BE2C (cell line): ENCODE measurements around the gene DENND6B.
"Not testable (repeated sequence)": the region's sequence is repeated elsewhere in the genome, so short reads cannot be mapped to it uniquely, and the experiment has no call there.

Experiments used
- DNase-seq: peaks from one replicate; pipeline ENCODE4 v3.0.0-alpha.2; 2020
- H3K27me3 ChIP-seq: fragments of 250-450 bp; sonication (Bioruptor Pico); 2 replicates; pipeline ENCODE4 v1.5.1; 2020; ENCODE audit warnings: mild to moderate bottlenecking
- H3K36me3 ChIP-seq: fragments of 250-450 bp; sonication (Bioruptor Pico); 2 replicates; pipeline ENCODE4 v1.5.1; 2020; ENCODE audit warnings: mild to moderate bottlenecking
- H3K4me1 ChIP-seq: fragments of 250-450 bp; sonication (Bioruptor Pico); 2 replicates; pipeline ENCODE4 v1.5.1; 2020
- H3K4me3 ChIP-seq: 2 replicates; pipeline ENCODE4 v1.5.1; 2011; ENCODE audit warnings: low read depth, low read length
- H3K9me3 ChIP-seq: fragments of 250-450 bp; sonication (Bioruptor Pico); 2 replicates; pipeline ENCODE4 v1.5.1; 2020
- CTCF ChIP-seq: IDR thresholded peaks from 2 replicates; pipeline ENCODE4 v1.5.1; 2012; ENCODE audit warnings: mild to moderate bottlenecking, low read depth, low read length

DENND6B gene

GRCh38 chr22:50274311-50274710, 52.5 kb downstream of the DENND6B start:
- DNase-seq = peak; percentile 75
- H3K4me1 ChIP-seq = peaks cover 17% of the 10 kb centered on the region
- H3K27me3 ChIP-seq = peaks cover 5% of the 10 kb centered on the region
- TF ChIP-seq CTCF = peak; percentile 50
- H3K4me3 ChIP-seq = no peak overlapping the region
- H3K9me3 ChIP-seq = no peaks in the 10 kb centered on the region
- peaks cover 39% of the 10 kb centered on the region for H3K36me3 ChIP-seq

- H3K27me3 ChIP-seq, H3K9me3 ChIP-seq, H3K4me3 ChIP-seq, DNase-seq: not testable (repeated sequence)
- H3K4me1 ChIP-seq = peaks cover 17% of the 10 kb centered on the region
- peaks cover 34% of the 10 kb centered on the region for H3K36me3 ChIP-seq
These were observed 53.0 kb downstream of the DENND6B start for GRCh38 chr22:50273781-50274180.

- H3K36me3 ChIP-seq = peaks cover 30% of the 10 kb centered on the region
- peak; percentile 26; the same call in 1 of the 2 replicates for TF ChIP-seq CTCF
- H3K4me3 ChIP-seq, H3K9me3 ChIP-seq, H3K27me3 ChIP-seq: not testable (repeated sequence)
- H3K4me1 ChIP-seq = peaks cover 17% of the 10 kb centered on the region
- DNase-seq = peak; percentile 38
These were observed 53.5 kb downstream of the DENND6B start for GRCh38 chr22:50273352-50273751.

- H3K4me3 ChIP-seq = no peak overlapping the region
- peak; percentile 57 for DNase-seq
- no peaks in the 10 kb centered on the region for H3K9me3 ChIP-seq
- H3K4me1 ChIP-seq = peaks cover 17% of the 10 kb centered on the region
- H3K36me3 ChIP-seq = peaks cover 18% of the 10 kb centered on the region
- TF ChIP-seq CTCF = no peak
- peaks cover 5% of the 10 kb centered on the region for H3K27me3 ChIP-seq
These were observed 54.6 kb downstream of the DENND6B start for GRCh38 chr22:50272044-50272802.

GRCh38 chr22:50271519-50271970, 55.3 kb downstream of the DENND6B start:
- DNase-seq = peak; percentile 87
- Histone ChIP-seq H3K36me3 (peaks cover 13% of the 10 kb centered on the region), H3K4me1 (peaks cover 17% of the 10 kb centered on the region), H3K9me3 (no peaks in the 10 kb centered on the region), H3K27me3 (peaks cover 5% of the 10 kb centered on the region), H3K4me3 (peak overlapping the region; percentile 65)
- no peak for TF ChIP-seq CTCF

GRCh38 chr22:50270666-50271394, 56.0 kb downstream of the DENND6B start:
- no peak for TF ChIP-seq CTCF
- Histone ChIP-seq H3K4me1 (peaks cover 17% of the 10 kb centered on the region), H3K4me3 (peak overlapping the region; percentile 65), H3K27me3 (peaks cover 5% of the 10 kb centered on the region), H3K9me3 (no peaks in the 10 kb centered on the region), H3K36me3 (peaks cover 11% of the 10 kb centered on the region)
- DNase-seq = peak; percentile 35
